Stimulated activated naive CD8-positive, alpha-beta T cell treated with anti-CD3 and anti-CD28 coated beads, Interleukin-15, amount 100 ng/mL, for 72 hours (primary cell): Measurements from ENCODE around the gene BCR.
A peak's percentile ranks its signal among the peaks of the same experiment; 100 is the strongest.

Experiments
- ATAC-seq: fragments of 150-1000 bp; cut with Tn5 transposase; 2 replicates; pipeline ENCODE4 v1.10.0; 2021; ENCODE audit warnings: mild to moderate bottlenecking, moderate library complexity
- DNase-seq, 2 donors: peaks; one replicate each; pipeline ENCODE4 v3.0.0; 2021 to 2022
- H3K27ac Mint-ChIP-seq, 2 donors: one replicate each; pipeline ENCODE4 v1.8.0; 2022; ENCODE audit warnings: mild to moderate bottlenecking in 2 of 2, mixed read lengths in 2 of 2, moderate library complexity in 2 of 2
- H3K27me3 Mint-ChIP-seq: one replicate; pipeline ENCODE4 v1.8.0; 2022; ENCODE audit warnings: mixed read lengths
- H3K4me1 Mint-ChIP-seq: one replicate; pipeline ENCODE4 v1.8.0; 2022; ENCODE audit warnings: mild to moderate bottlenecking, mixed read lengths
- H3K4me3 Mint-ChIP-seq, 2 donors: one replicate each; pipeline ENCODE4 v1.8.0; 2022; ENCODE audit warnings: mild to moderate bottlenecking in 2 of 2, mixed read lengths in 2 of 2, moderate library complexity in 1 of 2
- H3K9me3 Mint-ChIP-seq, 2 donors: one replicate each; pipeline ENCODE4 v1.8.0; 2022; ENCODE audit warnings: mixed read lengths in 2 of 2

BCR gene

GRCh38 chr22:23256986-23257888, 76.9 kb downstream of the BCR start:
- Mint-ChIP-seq H3K27me3 (no peaks in the 10 kb centered on the region), H3K27ac (peak overlapping the region; percentile 58 to 79), H3K9me3 (no peaks in the 10 kb centered on the region)

GRCh38 chr22:23257889-23258825, 77.8 kb downstream of the BCR start:
- Mint-ChIP-seq H3K4me1 (peaks cover 29% of the 10 kb centered on the region), H3K9me3 (no peaks in the 10 kb centered on the region), H3K27ac (peak overlapping the region in 1 of 2 donors; percentile 59), H3K27me3 (no peaks in the 10 kb centered on the region), H3K4me3 (no peak overlapping the region)
- ATAC-seq (no peak), DNase-seq (no peak)

More at GRCh38 chr22:23256986-23257888, 76.9 kb downstream of the BCR start:
- no peak for ATAC-seq
- no peak for DNase-seq
- H3K4me1 Mint-ChIP-seq: peaks cover 29% of the 10 kb centered on the region
- H3K4me3 Mint-ChIP-seq: no peak overlapping the region

DNA sequence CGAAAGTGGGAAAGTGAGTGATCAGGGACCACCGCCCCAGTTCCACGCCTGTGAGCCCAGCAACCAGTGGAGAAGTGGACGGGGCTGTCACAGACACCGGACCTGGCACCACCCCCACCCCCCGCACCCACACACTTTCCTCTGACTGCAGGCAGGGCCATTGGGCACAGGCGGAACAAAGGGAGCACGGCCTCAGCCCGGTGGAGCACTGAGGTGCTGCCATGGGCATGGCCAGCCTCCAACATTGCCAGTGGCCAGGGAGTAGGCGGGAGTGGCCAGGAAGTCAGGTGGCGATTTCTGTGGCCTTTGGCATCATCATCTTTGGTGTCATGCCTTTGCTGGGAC, 78.5 kb downstream of the BCR start:
- H3K9me3 Mint-ChIP-seq: no peaks in the 10 kb centered on the region
- ATAC-seq: no peak
- H3K4me1 Mint-ChIP-seq: peaks cover 27% of the 10 kb centered on the region
- peak overlapping the region in 1 of 2 donors; percentile 59 for H3K27ac Mint-ChIP-seq
- no peak for DNase-seq
- no peak overlapping the region for H3K4me3 Mint-ChIP-seq
- H3K27me3 Mint-ChIP-seq: no peaks in the 10 kb centered on the region

DNA sequence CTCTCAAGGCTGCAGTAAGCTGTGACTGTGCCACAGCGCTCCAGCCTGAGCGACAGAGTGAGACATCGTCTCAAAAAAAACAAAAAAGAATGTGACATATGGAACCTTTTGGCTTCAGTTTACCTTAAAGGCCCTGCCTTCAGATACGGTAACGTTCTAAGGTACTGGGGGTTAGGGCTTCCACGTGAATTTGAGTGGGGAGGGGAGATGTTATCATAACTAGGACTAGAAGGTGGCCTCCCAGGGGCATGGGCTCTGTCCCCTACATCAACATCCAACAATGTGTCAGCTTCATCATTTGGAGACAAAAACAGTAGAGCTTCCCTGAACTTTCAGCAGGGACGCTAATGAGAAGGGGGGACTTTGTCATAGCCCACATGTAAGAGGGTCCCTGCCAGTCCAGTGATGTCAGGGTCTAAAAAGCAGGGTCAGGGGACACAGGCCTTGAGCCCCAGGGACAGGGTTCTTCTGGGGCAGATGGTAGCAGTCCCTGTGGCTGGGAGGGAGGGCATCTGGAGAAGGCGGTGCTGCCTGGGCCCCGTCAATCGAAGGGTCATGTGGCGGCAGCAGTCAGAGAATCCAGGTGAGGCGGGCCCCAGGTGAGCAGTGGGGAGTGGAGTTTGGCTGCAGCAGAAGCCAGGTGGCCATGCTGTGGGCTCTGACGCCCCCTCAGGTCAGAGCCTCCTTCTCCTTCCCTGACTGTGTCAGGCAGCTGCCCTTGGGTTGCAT, 79.8 kb downstream of the BCR start:
- H3K4me3 Mint-ChIP-seq: no peak overlapping the region
- H3K27ac Mint-ChIP-seq: peak overlapping the region; percentile 42 to 52
- DNase-seq (no peak), ATAC-seq (no peak)
- H3K27me3 Mint-ChIP-seq: no peaks in the 10 kb centered on the region
- no peaks in the 10 kb centered on the region for H3K9me3 Mint-ChIP-seq
- peaks cover 17% of the 10 kb centered on the region for H3K4me1 Mint-ChIP-seq

- H3K4me1 Mint-ChIP-seq: peaks cover 8% of the 10 kb centered on the region
- no peaks in the 10 kb centered on the region for H3K27me3 Mint-ChIP-seq
- H3K27ac Mint-ChIP-seq: no peak overlapping the region
- H3K4me3 Mint-ChIP-seq: no peak overlapping the region
- ATAC-seq (no peak), DNase-seq (no peak)
- H3K9me3 Mint-ChIP-seq: no peaks in the 10 kb centered on the region
Measured at GRCh38 chr22:23260645-23261581, 80.6 kb downstream of the BCR start.

DNA sequence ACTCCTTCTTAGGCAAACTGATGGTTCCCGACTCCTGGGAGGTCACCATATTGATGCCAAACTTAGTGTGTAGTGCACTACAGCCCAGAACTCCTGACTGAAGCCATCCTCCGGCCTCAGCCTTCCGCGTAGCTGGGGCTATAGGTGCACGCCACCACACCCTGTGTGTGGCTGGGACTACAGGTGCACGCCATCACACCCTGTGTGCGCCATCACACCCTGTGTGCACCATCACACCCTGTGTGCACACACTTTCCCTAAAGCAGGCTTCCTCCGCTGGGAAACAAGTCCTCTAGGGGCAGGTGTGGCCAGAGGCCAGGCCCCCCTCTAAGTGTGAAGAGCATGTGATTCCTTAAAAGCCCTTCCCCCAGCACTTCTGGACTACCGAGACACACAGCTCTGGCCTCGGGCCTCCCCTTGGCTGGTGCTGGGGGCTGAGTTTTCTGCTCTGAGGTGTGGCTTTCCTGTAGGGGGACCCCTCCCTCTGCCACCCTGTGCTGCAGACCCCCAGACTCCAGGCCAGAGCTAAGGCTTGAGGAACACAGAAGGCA, 81.7 kb downstream of the BCR start:
- Mint-ChIP-seq H3K4me3 (no peak overlapping the region), H3K9me3 (no peaks in the 10 kb centered on the region), H3K4me1 (peaks cover 3% of the 10 kb centered on the region), H3K27me3 (no peaks in the 10 kb centered on the region), H3K27ac (no peak overlapping the region)
- DNase-seq (no peak), ATAC-seq (no peak)

DNA sequence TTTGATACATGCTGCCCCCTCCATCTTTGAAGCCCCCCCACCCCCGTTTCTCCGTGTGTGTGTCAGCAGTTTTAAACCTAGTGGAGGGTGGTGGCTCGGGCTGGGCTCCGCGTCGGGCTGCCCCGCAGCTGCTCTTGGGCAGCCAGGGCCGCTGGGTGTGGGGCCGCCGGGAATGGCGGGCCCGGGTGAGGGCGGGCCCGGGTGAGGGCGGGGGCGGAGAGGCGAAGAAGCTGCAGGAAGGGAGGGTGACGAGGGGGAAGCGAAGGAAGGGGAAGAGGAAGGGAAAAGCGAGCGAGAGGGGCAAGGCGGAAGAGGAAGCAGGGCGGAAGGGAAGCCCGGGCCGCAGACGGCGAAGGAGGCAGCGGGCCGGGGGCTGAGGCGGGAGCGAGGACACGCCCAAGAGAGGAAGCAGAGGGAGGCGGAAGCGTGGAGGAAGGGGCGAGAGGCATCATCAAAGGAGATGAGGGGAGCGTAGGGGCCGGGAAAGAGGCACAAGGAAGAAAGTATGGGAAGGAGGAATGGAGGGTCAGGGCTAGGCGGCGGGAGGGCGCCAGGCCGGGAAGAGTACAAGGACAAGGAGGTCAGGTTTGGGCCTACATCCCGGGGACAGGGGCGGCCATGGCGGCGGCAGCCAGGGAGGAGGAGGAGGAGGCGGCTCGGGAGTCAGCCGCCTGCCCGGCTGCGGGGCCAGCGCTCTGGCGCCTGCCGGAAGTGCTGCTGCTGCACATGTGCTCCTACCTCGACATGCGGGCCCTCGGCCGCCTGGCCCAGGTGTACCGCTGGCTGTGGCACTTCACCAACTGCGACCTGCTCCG, 82.4 kb downstream of the BCR start:
- ATAC-seq (no peak), DNase-seq (no peak)
- Mint-ChIP-seq H3K4me3 (no peak overlapping the region), H3K9me3 (no peaks in the 10 kb centered on the region), H3K4me1 (no peaks in the 10 kb centered on the region), H3K27ac (peak overlapping the region in 1 of 2 donors; percentile 34), H3K27me3 (no peaks in the 10 kb centered on the region)

- Mint-ChIP-seq H3K9me3 (no peaks in the 10 kb centered on the region), H3K27me3 (no peaks in the 10 kb centered on the region), H3K4me3 (no peak overlapping the region), H3K4me1 (peaks cover 4% of the 10 kb centered on the region), H3K27ac (peak overlapping the region; percentile 61 to 69)
- ATAC-seq (peak; percentile 89), DNase-seq (peak in 1 of 2 donors; percentile 45)
Measured at GRCh38 chr22:23263651-23264555, 83.6 kb downstream of the BCR start.

GRCh38 chr22:23264610-23265367, 84.5 kb downstream of the BCR start:
- Mint-ChIP-seq H3K9me3 (no peaks in the 10 kb centered on the region), H3K4me3 (no peak overlapping the region), H3K4me1 (peaks cover 4% of the 10 kb centered on the region), H3K27ac (peak overlapping the region in 1 of 2 donors; percentile 54), H3K27me3 (no peaks in the 10 kb centered on the region)
- ATAC-seq (no peak), DNase-seq (no peak)

GRCh38 chr22:23265368-23265700, 85.0 kb downstream of the BCR start:
- no peak for DNase-seq
- Mint-ChIP-seq H3K4me3 (no peak overlapping the region), H3K27me3 (no peaks in the 10 kb centered on the region), H3K27ac (peak overlapping the region in 1 of 2 donors; percentile 33), H3K4me1 (peaks cover 4% of the 10 kb centered on the region), H3K9me3 (no peaks in the 10 kb centered on the region)
- ATAC-seq: no peak

DNA sequence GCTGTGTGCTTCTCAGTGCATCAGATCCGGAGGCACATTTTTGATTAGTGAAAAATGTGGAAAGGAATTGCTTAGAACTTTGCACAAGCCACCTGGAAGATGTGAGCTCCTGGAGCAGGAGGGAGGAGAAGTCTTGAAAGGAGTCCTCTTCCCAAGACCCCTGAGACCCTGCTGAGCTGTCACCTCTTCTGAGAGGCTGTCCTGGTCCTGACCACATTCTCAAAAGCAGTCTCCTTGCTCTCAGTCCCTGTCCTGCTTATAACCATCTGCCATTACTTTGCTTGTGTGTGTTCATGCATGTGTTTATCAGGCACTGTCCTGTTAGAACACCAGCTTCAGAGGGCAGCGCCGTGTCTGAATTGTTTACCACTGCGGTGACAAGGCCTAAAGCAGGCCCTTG, 86.5 kb downstream of the BCR start:
- ATAC-seq (no peak), DNase-seq (no peak)
- Mint-ChIP-seq H3K27ac (no peak overlapping the region), H3K9me3 (no peaks in the 10 kb centered on the region), H3K4me3 (no peak overlapping the region), H3K27me3 (no peaks in the 10 kb centered on the region), H3K4me1 (peaks cover 4% of the 10 kb centered on the region)

DNA sequence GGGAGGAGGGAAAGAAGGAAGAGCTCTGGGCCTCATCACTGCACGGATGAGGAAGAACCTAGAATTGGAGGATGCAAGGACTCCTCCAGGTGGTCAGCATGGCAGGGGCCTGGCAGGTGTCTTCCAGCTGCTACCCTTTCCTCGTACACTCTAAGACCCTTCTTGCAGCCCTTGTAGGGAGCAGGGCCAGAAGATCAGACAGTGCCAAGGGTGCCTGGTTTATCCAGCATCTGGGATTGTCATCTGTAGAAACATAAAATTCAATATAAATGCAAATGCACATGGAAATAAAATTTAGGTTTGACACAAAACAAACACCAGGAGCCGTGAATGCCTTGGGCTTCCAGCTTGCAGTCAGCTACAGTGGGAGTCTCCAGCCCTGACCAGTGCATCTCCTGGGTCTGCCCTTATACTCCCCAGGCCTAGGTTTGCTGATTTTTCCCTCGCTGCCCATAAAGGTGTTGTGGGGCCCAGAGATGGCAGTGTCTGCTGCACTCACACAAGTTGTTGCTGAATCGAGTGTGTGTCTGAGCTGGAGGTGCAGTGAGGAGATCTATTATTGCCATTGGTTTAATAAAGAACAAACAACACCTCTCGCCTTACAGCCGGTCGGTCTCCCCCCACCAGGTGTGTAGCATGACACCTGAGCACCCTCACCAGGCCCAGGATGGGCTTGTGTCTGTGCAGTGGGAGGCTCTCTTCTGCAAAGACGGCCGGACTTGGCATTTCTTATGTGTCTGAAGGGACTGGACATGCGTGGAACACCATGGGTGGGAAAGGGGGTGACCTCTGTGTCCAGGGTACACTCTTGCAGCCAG, 87.1 kb downstream of the BCR start:
- no peaks in the 10 kb centered on the region for H3K27me3 Mint-ChIP-seq
- H3K4me1 Mint-ChIP-seq: peaks cover 4% of the 10 kb centered on the region
- no peak for ATAC-seq
- no peak for DNase-seq
- no peak overlapping the region for H3K27ac Mint-ChIP-seq
- no peak overlapping the region for H3K4me3 Mint-ChIP-seq
- H3K9me3 Mint-ChIP-seq: no peaks in the 10 kb centered on the region
